Caco-2 (cell line): ENCODE results near the gene WWP2. TPM values are rescaled to one million over a fixed set of nuclear protein-coding genes. Genes with fewer than 3 reads are reported as not detected.
"Not testable (repeated sequence)": the region's sequence is repeated elsewhere in the genome, so short reads cannot be mapped to it uniquely, and the experiment has no call there.

Experiments
- BruUV-seq: library from RNA; stranded (reverse); fragments of 400-500 nt; replicated peaks from 2 replicates; lab custom pipeline; 2021; lab: Mats Ljungman, UMichigan
- CTCF ChIA-PET: fragments of 300-600 bp; sonication (Branson Sonifier 250); formaldehyde crosslinking; loops from one replicate; lab custom pipeline; 2022; ENCODE audit warnings: antibody characterized with exemption; lab: Charles Lee
- POLR2A ChIA-PET: fragments of 300-600 bp; sonication (Branson Sonifier 250); formaldehyde crosslinking; loops from one replicate; lab custom pipeline; 2022; ENCODE audit warnings: antibody characterized with exemption; lab: Charles Lee
- DNase-seq, 2 experiments: peaks; one replicate each; pipeline versions ENCODE4 v3.0.0 to v3.0.0-alpha.2; 2020 to 2022
- H3K27me3 ChIP-seq: replicated peaks from 2 replicates; pipeline ENCODE4 v1.6.0; 2011; ENCODE audit warnings: low read length; ENCODE audit not compliant: control insufficient read depth, insufficient read depth
- H3K36me3 ChIP-seq: 2 replicates; pipeline ENCODE4 v1.5.1; 2011; ENCODE audit warnings: low read length; ENCODE audit not compliant: control insufficient read depth, insufficient read depth
- H3K4me1 ChIP-seq: fragments of 250-450 bp; sonication (Bioruptor Pico); 2 replicates; pipeline ENCODE4 v1.5.1; 2020; ENCODE audit warnings: mild to moderate bottlenecking
- H3K4me3 ChIP-seq: 2 replicates; pipeline ENCODE4 v1.5.1; 2011; ENCODE audit warnings: low read depth, mild to moderate bottlenecking, control low read depth, low read length
- H3K9me3 ChIP-seq: fragments of 250-450 bp; sonication (Bioruptor Pico); 2 replicates; pipeline ENCODE4 v1.5.1; 2020; ENCODE audit warnings: mild to moderate bottlenecking, moderate library complexity
- H3K27ac Mint-ChIP-seq: one replicate; pipeline ENCODE4 v1.8.0; 2022; ENCODE audit warnings: mixed read lengths; ENCODE audit not compliant: unreplicated experiment
- H3K27me3 Mint-ChIP-seq: one replicate; pipeline ENCODE4 v1.8.0; 2022; ENCODE audit warnings: mixed read lengths; ENCODE audit not compliant: insufficient read depth, unreplicated experiment
- H3K36me3 Mint-ChIP-seq: one replicate; pipeline ENCODE4 v1.8.0; 2022; ENCODE audit warnings: mild to moderate bottlenecking, mixed read lengths; ENCODE audit not compliant: insufficient read depth, unreplicated experiment
- H3K4me1 Mint-ChIP-seq: one replicate; pipeline ENCODE4 v1.8.0; 2022; ENCODE audit warnings: low read depth, mixed read lengths; ENCODE audit not compliant: unreplicated experiment
- H3K4me3 Mint-ChIP-seq: one replicate; pipeline ENCODE4 v1.8.0; 2022; ENCODE audit warnings: mild to moderate bottlenecking, moderate library complexity, mixed read lengths; ENCODE audit not compliant: unreplicated experiment
- H3K9me3 Mint-ChIP-seq: one replicate; pipeline ENCODE4 v1.8.0; 2022; ENCODE audit warnings: mixed read lengths; ENCODE audit not compliant: unreplicated experiment
- intact Hi-C: fragments of 100-400 bp; cut with micrococcal nuclease; formaldehyde crosslinking; loops from one replicate; pipeline ENCODE4 v1.10.0; 2022; ENCODE audit not compliant: unreplicated experiment
- total RNA-seq: library from RNA; stranded (reverse); gene quantifications from 2 replicates; pipeline ENCODE4 v1.2.3, GENCODE V29; 2022

The WWP2 gene
- total RNA-seq, 1 experiment from 2014 or later = 39.7 TPM

DNA sequence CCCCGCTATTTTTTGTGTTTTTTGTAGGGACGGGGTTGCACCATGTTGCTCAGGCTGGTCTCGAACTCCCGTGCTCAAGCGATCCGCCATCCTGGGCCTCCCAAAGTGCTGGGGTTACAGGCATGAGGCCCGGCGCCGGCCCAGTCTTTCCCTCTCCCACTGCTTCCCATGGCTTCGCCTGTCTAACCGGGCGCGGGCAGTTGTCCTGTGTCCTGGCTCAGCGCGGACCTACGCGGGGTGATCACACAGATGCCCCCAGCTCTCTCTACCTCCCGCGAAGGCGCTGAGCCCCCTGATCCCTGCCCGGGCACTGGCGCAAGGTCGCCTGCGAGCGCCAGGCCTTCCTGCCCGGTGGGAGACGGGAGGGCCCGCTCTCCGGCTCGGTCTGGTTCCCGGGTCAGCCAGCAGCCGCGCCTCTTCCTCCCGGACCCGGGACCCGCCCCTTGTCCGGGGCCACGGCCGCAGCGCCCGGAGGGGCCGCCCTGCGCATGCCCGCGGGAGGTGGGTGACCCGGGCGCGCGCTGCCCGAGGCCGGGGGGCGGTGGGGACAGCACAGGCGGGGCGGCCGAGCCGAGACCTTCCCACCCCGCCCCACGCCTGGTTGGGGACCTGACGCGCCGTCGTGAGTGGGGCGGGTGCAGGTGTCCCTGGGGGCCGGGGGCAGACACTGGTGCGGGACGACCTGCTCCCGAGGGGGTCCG, 203.0 kb downstream of the WWP2 start:
- H3K9me3 Mint-ChIP-seq, POLR2A ChIA-PET, H3K27ac Mint-ChIP-seq, DNase-seq, CTCF ChIA-PET, intact Hi-C loops, H3K27me3 ChIP-seq, H3K36me3 Mint-ChIP-seq, H3K27me3 Mint-ChIP-seq, H3K4me3 ChIP-seq, H3K36me3 ChIP-seq, H3K4me1 ChIP-seq, H3K9me3 ChIP-seq, BruUV-seq, H3K4me3 Mint-ChIP-seq, H3K4me1 Mint-ChIP-seq: not testable (repeated sequence)

DNA sequence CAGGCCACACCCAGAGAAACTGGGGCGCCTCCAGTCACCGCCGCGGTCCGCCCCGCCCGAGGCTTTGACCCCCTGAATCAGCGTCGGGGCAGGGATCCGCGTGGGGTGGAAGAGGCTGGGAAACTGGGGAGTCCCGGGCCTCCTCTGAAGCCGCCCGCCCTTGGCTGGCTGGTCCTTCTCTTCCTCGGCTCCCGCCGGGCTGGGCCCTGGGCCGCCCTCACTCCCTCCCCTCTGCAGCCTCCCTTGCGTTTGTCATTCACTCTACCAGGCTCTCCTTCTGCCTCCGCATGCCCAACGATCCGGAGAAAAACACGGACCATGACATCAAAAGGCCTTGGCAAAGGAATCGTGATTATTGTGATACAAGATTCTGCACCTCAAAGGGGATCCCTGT, 203.5 kb downstream of the WWP2 start:
- H3K4me1 ChIP-seq, H3K27me3 Mint-ChIP-seq, DNase-seq, H3K9me3 Mint-ChIP-seq, H3K27me3 ChIP-seq, H3K36me3 ChIP-seq, H3K4me3 Mint-ChIP-seq, H3K4me3 ChIP-seq, BruUV-seq, H3K27ac Mint-ChIP-seq, H3K36me3 Mint-ChIP-seq, intact Hi-C loops, H3K9me3 ChIP-seq, CTCF ChIA-PET, H3K4me1 Mint-ChIP-seq, POLR2A ChIA-PET: not testable (repeated sequence)

DNA sequence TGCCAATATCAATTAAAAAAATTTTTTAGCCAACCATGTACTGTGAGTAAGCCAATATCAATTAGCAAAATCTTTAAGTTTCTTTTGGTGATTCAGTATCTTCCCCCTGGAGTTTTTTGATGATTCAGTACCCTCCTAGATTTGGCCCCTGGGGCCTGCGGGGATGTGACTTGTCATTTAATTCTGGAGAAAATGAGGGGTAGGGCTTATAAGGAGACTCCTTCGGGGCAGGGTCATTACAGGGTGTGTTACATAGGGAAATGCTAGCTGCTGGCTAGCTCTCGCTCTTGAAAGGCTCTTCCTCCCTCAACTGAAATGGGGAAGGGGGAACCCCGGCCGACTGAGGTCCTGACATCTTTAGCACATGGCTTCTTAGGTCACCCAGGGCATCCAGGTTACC, 205.6 kb downstream of the WWP2 start:
- BruUV-seq = not testable (repeated sequence)

DNA sequence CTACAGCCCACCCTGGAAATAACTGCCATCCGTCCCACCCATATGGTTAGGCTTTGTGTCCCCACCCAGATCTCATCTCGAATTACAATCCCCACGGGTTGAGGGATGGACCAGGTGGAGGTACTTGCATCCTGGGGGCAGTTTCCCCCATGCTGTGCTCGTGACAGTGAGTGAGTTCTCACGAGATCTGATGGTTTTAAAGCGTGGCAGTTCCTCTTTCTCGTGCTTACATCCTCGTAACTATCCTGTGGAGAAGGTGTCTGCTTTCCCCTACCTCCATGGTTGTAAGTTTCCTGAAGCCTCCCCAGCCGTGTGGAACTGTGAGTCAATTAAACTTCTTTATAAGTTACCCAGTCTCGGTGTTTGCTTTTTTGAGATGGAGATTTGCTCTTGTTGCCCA, 206.0 kb downstream of the WWP2 start:
- H3K27ac Mint-ChIP-seq, CTCF ChIA-PET, H3K4me1 Mint-ChIP-seq, H3K36me3 Mint-ChIP-seq, BruUV-seq, H3K4me3 ChIP-seq, H3K4me1 ChIP-seq, H3K36me3 ChIP-seq, POLR2A ChIA-PET, H3K4me3 Mint-ChIP-seq, intact Hi-C loops, H3K9me3 Mint-ChIP-seq, H3K27me3 Mint-ChIP-seq, DNase-seq, H3K27me3 ChIP-seq, H3K9me3 ChIP-seq: not testable (repeated sequence)

More for the DNA sequence above, 205.6 kb downstream of the WWP2 start:
- H3K27me3 ChIP-seq, H3K36me3 Mint-ChIP-seq, H3K36me3 ChIP-seq, DNase-seq, intact Hi-C loops, H3K27ac Mint-ChIP-seq, H3K9me3 Mint-ChIP-seq, H3K9me3 ChIP-seq, POLR2A ChIA-PET, H3K4me3 Mint-ChIP-seq, H3K27me3 Mint-ChIP-seq, H3K4me1 Mint-ChIP-seq, H3K4me3 ChIP-seq, CTCF ChIA-PET, H3K4me1 ChIP-seq: not testable (repeated sequence)

DNA sequence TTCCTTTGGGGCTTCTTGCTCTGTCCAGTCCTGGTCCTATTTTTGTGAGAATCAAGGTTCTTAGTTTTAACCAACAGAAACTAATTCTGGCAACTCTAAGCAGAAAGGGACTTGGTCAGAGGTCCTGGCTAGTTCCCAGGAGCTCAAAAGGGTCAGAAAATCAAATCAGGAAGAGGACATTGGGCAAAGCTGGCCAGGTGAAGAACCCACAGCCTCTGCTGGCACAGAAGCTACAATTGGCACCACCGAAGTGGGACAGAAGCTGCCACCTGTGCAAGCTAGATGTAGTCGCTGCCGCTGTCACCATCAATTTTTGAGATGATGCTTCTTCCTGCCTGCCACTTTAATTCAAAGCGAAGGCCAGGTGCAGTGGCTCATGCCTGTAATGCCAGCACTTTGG, 207.5 kb downstream of the WWP2 start:
- H3K9me3 Mint-ChIP-seq, BruUV-seq, CTCF ChIA-PET, H3K9me3 ChIP-seq, H3K4me1 ChIP-seq, H3K36me3 ChIP-seq, H3K27ac Mint-ChIP-seq, H3K4me3 Mint-ChIP-seq, H3K4me3 ChIP-seq, DNase-seq, H3K4me1 Mint-ChIP-seq, H3K36me3 Mint-ChIP-seq, H3K27me3 Mint-ChIP-seq, POLR2A ChIA-PET, intact Hi-C loops, H3K27me3 ChIP-seq: not testable (repeated sequence)

DNA sequence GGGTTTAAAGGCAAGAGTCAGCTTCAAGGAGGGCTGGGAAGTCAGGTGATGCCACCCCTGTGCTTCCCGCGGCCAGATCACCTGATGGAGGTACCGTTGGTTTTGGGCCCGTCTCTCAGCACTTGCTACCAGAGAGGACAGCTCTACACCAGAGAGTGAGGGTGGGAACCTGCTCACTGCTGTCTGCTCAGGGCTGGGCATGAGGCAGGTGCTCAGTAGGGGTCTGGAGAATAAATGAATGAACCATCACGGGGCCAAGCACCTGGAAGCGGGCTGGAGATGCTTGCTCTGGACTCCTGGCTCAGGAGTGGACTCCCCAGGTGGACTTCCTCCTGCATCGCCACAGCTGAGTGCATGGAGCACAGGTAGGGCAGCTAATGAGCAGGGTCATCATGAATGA, 210.0 kb downstream of the WWP2 start:
- H3K9me3 Mint-ChIP-seq, POLR2A ChIA-PET, intact Hi-C loops, H3K27me3 ChIP-seq, H3K9me3 ChIP-seq, CTCF ChIA-PET, H3K4me1 Mint-ChIP-seq, H3K36me3 ChIP-seq, H3K4me1 ChIP-seq, H3K36me3 Mint-ChIP-seq, H3K4me3 Mint-ChIP-seq, H3K27me3 Mint-ChIP-seq, DNase-seq, H3K4me3 ChIP-seq, BruUV-seq, H3K27ac Mint-ChIP-seq: not testable (repeated sequence)

DNA sequence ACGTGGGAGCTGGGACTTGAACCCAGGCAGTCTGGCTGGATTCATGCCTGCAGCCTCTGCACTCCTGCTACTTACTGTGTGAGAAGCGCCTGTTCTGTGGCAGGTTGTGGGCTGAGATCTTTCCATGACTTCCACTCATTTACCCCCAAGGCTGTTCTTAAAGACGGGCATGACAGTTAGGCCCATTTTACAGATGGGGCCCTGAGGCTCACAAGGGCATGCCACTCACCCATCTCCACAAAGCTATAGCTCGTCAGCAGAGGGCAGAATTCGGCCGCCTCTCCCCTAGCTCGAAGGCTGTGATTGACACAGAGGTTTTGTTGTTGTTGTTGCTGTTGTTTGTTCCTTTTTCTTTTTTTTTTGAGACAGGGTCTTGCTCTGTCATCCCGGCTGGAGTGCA, 210.8 kb downstream of the WWP2 start:
- intact Hi-C loops, H3K36me3 Mint-ChIP-seq, H3K27me3 ChIP-seq, BruUV-seq, H3K4me1 Mint-ChIP-seq, H3K4me3 Mint-ChIP-seq, H3K27ac Mint-ChIP-seq, H3K4me1 ChIP-seq, H3K36me3 ChIP-seq, POLR2A ChIA-PET, H3K4me3 ChIP-seq, H3K9me3 Mint-ChIP-seq, DNase-seq, H3K27me3 Mint-ChIP-seq, H3K9me3 ChIP-seq: not testable (repeated sequence)
- CTCF ChIA-PET = interaction anchor here (0.7 kb wide), 1 partner anchor 42 kb away, joined by 3 read pairs; no protein-coding TSS in a partner anchor
